IPS DF 19.7 (cell line): ENCODE measurements around the gene MEOX1.

ENCODE experiments used
- DNase-seq: peaks from one replicate; pipeline ENCODE4 v3.0.0-alpha.2; 2013; ENCODE audit warnings: low read depth, low spot score

MEOX1 gene

DNA sequence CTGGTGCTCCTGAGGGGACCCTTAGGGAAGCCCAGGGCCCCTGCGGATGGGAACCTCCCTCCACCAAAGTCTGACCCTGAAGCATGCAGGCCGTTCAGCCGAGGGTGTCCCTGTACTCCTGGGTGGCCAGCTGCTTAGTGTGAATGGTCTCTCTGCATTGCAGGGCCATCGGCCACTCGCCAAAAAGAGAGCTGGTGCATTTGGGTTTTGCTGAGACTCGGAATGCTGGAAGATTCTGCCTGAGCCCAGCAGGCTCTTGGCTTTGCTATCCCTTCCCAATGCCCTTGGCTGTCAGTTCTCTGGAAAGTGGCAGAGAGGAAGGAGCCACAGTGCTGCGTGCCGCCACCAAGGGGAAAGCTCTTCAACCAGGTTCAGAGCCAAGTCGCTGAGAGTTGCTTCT lies 2.8 kb downstream of the MEOX1 start:
- DNase-seq, result no peak

DNA sequence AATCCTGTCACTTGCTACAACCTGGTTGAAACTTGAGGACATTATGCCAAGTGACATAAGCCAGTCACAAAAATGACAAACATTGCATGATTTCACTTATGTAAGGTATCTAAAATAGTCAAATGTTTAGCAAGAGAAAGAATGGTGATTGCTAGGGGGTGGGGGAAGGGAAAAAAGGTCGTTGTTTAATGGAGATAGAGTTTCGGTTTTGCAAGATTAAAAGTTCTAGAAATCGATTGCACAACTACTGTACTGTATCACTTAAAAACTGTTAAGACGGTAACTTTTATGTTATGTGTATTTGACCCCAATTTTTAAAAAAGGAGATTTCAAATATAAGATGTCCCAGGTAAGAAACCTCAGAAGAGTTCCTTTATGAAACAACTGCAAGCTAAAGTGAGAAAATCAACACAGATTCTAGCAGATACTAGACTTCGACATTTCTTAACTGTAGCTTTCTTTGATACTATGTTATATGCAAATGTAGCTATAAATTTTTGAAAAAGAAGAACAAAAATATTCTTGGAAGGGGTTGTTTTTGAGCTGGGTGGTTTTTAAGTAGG lies 5.9 kb downstream of the MEOX1 start:
- DNase-seq, result no peak

- DNase-seq, result no peak
Measured at GRCh38 chr17:43652124-43652480, 9.6 kb downstream of the MEOX1 start.

GRCh38 chr17:43650471-43650870 lies 11.3 kb downstream of the MEOX1 start:
- DNase-seq, result no peak

- DNase-seq, result no peak
Measured at GRCh38 chr17:43648916-43649315, 12.8 kb downstream of the MEOX1 start.

- no peak for DNase-seq
Measured at GRCh38 chr17:43645765-43646481, 15.8 kb downstream of the MEOX1 start.

DNA sequence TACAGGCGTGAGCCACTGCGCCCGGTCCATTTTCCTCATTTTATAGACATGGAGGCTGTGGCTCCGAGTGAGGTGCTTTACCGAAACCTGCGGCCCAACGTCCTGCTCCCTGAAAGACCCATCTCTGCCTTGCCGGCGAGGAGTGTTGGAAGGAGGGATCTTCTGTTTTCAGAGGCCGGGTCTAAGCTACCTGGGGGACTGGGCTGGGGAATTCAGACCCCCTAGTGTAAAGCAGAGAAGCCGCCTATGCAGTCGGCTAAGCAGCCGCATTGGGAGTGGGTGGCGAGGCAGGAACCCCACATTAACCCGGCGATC lies 16.3 kb downstream of the MEOX1 start:
- DNase-seq, result no peak

GRCh38 chr17:43644081-43644480 lies 17.6 kb downstream of the MEOX1 start:
- DNase-seq, result no peak

DNA sequence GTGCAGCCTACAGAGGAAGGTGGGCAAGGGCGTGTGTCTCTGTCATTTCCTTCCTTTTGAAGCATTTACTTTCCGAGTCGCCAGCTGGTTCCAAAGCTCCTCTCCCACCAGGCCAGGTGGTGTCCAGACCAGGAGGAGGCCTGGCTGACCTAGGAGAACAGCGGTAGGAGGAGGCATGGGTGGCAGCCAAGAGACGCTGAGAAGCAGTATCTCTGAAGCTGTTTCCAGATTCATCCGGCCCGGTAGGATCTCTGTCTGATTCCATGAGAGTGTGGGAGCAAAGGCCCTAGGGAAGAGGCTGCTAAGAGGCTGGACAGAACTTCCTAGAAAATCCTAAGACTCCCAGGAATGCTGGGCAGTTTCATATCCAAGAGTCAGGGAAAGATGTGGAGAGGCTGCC lies 20.3 kb downstream of the MEOX1 start:
- no peak for DNase-seq

DNA sequence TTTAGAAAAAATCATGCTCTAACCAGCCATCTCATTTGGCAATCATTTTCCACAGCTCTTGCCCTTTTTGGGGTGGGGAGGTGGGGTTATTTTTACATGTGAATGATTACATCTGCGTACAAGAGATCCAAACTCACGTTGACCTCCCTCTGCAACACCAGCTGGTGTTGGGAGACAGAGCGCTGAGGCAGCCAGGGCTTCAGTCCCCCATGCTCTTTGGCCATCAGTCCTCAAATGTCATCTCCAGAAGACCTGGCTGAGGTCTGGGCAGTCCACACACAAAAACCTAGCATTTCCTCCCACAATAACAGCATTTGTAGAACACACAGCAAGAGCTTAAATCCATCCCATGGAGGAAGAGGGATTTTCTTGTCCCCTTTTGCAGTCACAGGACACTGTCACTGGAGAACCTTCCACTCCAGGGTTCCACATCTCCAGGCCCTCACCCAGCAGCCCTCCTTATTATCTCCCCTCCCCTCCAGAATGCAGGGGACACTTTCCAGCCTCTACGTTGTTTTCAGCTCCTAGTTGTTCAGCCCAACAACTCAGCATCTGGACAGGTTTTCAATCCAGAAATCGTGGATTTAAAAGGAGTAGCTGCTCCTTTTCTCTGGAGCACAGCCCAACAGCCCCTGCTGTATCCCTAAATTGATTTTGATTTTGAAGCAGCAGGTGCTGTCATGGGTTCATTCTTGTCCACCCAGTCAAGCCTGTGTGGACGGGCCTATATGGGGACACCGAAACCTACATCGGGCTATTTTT lies 21.1 kb downstream of the MEOX1 start:
- no peak for DNase-seq

DNA sequence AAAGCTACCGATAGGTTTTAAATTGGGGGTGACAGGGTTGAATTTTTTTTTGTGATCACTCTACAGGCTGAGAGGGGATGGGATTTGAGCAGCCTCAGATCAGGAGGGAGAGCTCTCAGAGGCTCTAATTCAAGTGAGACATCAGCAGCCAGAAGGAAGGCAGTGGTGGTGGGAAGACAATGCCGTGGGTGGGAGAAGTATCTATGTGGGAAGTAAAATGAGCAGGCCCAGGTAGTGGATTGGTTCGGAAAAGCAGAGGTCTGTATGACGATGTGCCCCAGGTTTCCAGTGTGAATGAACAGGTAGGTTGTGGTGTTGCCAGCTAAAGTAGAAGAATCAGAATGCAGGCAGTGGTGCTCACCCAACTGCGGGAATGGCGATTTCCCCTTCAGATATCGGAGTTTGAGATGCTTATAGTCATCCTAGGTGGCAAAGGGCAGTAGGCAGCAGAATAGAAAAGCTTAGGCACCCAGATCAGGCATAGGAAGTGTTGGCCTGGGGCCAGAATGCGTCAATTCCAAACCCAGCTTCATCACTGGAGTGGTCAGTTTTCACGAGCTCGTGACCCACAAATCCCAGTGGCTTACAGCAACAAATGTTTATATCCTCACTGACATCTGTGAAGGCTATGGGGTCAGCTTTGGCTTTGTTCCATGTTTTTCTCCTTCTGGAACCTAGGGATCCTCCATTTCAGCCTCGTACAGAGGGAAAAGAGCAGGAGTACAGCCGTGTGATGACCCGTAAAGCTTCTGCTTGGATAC lies 24.0 kb downstream of the MEOX1 start:
- DNase-seq, result no peak

DNA sequence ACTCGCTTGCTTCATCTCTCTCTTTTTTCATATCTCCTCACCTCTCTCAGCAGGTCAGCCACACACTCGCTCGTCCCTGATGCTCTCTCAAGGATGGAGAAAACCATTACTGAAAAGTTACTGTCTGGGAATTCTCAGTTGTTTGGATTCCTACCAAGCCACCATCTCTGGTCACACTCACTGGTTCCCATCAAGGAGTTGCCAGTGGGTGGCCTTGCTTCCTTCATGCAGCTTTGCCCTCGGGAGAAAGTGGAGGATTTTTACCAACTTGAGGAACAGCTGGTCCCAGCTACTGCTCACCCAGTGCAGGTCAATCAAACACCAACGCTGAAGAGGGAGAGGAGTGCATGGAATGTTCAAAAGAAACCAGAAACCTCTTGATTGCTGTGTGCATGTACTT lies 25.3 kb downstream of the MEOX1 start:
- DNase-seq, result no peak

DNA sequence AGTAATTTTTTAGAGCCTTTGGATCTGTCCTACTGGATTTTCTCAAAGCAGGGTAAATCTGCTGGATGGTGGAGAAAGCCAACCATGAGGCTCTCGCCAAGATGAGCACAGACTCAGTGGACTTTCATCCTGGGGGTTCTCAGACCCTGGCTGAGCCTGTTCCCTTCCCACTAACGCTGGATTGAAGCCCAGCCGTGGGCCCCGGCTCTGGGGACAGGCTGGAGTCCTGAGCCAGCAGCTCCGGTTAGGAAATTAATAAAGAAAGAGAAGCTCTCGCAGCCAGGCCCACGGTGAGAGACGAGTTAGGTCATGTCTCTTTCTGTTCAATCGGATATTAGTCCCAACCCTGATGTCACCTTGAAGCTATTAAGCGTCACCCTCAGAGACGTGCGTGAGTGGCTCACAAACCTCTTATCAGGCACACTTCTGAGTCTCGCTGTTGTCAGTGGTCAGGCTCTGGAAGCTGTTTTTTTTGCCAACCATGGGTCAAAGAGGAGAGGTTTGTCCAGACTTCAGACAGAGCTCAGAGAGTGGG lies 27.1 kb downstream of the MEOX1 start:
- no peak for DNase-seq

DNA sequence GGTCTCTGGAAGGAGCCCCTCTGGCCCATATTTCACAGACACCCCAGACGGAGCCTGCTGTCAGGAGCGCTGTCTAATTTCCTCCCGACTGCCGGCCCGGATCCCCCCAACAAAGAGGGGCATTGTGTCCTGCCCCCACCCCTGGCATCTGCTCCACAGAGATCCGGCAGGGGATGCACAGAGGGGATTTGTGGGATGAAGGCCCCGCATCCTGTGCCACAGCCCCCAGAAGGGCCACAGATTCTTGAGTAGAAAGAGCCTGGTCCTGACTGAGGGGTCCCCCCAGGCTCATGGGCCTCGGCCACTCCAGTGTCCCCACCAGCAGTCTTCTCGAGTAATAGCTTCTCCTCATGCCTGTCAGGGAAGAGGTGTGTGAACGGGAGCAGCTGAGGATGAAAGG lies 29.5 kb downstream of the MEOX1 start:
- no peak for DNase-seq

DNA sequence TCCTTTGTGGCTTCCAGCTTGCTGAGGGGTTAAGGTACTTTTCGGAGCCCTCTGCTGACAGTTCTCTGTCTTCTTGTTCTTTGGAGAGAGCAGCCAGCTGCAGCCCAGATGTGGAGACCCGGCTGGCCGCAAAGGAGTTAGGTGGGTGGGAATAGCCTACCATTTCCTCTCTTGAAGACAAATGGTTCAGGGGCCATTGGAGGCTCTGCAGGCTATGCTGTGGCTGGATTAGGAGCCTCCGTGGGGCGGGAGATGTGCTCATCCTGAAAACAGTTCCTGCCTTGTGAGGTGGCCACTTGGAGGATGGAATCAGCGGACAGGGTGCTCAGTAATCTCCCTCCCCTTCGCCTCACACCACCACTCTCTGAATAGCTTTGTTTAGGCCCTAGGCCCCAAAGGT lies 30.3 kb downstream of the MEOX1 start:
- DNase-seq, result no peak

DNA sequence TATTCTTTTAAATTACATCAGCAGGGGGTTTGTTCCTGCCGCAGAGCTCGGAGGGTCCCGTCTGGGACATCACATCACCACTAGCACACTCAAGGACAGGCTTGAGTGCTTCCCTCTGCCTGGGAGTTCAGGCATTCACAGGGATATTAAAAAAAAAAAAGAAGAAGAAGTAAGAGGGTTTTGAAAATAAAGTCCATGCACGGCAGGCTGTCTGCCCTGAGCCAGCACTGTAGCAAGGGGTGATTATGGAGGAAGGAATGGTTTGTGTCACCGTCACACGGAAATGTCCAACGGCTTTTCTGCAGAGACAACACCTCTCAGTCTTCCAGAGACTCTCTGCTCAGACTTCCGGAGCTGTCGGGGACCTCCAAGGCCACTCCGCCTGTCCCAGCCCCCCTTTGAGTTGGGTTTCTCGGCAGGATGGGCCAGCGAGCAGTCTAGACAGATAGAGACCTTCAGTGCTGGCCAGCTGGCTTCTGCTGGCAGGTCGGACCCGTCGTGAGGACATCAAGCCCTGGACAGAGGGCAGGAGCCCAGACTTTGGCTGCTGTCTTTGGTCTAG lies 33.6 kb downstream of the MEOX1 start:
- no peak for DNase-seq

DNA sequence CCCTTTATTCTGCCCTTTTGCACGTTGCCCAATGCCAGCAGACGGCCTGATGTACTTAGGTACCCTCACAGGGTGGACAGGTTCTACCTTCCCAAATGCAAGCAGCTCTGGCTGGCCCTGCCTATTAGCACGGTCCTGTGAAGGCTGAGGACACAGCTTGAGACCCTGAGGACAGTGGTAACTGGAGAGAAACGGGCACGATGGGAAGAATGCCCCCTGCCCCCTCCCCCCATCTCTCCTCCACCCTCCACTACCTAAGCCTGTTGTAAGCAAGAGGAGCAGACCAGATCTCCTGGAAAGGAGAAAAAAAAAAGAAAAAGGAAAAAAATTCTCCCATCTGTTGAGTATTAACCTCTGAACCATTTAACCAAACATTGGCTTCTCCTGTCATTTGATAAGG lies 34.1 kb downstream of the MEOX1 start:
- DNase-seq, result no peak

GRCh38 chr17:43626023-43626422 lies 35.7 kb downstream of the MEOX1 start:
- no peak for DNase-seq

GRCh38 chr17:43625606-43626005 lies 36.1 kb downstream of the MEOX1 start:
- DNase-seq, result no peak

- no peak for DNase-seq
Measured at GRCh38 chr17:43620581-43620980, 41.1 kb downstream of the MEOX1 start.

DNA sequence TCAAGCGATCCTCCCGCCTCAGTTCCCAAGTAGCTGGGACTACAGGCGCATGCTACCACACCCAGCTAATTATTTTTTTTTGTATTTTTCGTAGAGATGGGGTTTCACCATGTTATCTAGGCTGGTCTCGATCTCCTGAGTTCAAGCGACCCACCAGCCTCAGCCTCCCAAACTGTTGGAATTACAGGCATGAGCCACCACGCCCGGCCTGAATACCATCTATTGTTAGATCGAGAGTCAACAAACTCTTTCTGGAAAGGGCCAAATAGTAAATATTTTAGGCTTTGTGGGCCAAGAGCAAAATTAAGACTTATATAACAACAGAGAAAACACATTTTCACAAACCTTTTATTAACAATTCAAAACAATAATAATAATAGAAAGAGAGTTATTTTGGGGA lies 41.6 kb downstream of the MEOX1 start:
- DNase-seq, result no peak

GRCh38 chr17:43619705-43620104 lies 42.0 kb downstream of the MEOX1 start:
- DNase-seq, result no peak
